ENCODE results near the gene MAD2L2. TPM values are rescaled to one million over a fixed set of nuclear protein-coding genes. Genes with fewer than 3 reads are reported as not detected.

Gene MAD2L2
- total RNA-seq, 5 donors from 2014 or later (not counting 1 experiment from before 2014, with no cell fraction given) = 22.4 to 28.5 (median 24.0) TPM

- H3K27ac Mint-ChIP-seq = no peak overlapping the region
- Histone ChIP-seq H3K9me3 (no peaks in the 10 kb centered on the region), H3K27ac (ENCODE audit: low read length) (no peak overlapping the region), H3K4me3 (ENCODE audit: control insufficient read depth in 1 of 2, extremely low read depth in 1 of 2, low read length in 1 of 2) (no peak overlapping the region), H3K36me3 (ENCODE audit: control insufficient read depth in 2 of 2, extremely low read depth in 1 of 2, insufficient read depth in 1 of 2, low read length in 1 of 2) (peaks cover 12 to 42% of the 10 kb centered on the region in 2 donors), H3K27me3 (replicated peaks in 1 of 2; ENCODE audit: control insufficient read depth in 2 of 2, extremely low read depth in 1 of 2, insufficient read depth in 2 of 2, low read length in 1 of 2) (no peaks in the 10 kb centered on the region), H3K4me1 (ENCODE audit: control insufficient read depth in 1 of 2, extremely low read depth in 1 of 2, insufficient read depth in 2 of 2, low read length in 2 of 2) (peaks cover 0 to 4% of the 10 kb centered on the region in 2 experiments)
- peaks cover 9 to 12% (median 10%) of the 10 kb centered on the region in 3 donors for H3K4me1 Mint-ChIP-seq
- CTCF ChIA-PET = interaction anchor here in 1 of 2 donors (0.5 kb wide), 1 partner anchor 10 kb away, joined by 4 read pairs; no protein-coding TSS in a partner anchor
- no peak overlapping the region for H3K4me3 Mint-ChIP-seq
- POLR2A ChIA-PET = no interaction called here
- ATAC-seq (replicated peaks in 1 of 4) (no peak), DNase-seq (no peak)
- peaks cover 18% of the 10 kb centered on the region for H3K36me3 Mint-ChIP-seq
- no peaks in the 10 kb centered on the region for H3K27me3 Mint-ChIP-seq
- WGBS (ENCODE audit: insufficient coverage) = 100% methylated on average over 10 of the region's 14 CpGs
- H3K9me3 Mint-ChIP-seq = no peaks in the 10 kb centered on the region
Measured at GRCh38 chr1:11674488-11674887, 6.5 kb downstream of the MAD2L2 start.

- no peaks in the 10 kb centered on the region for H3K27me3 ChIP-seq (replicated peaks in 1 of 2; ENCODE audit: control insufficient read depth in 2 of 2, extremely low read depth in 1 of 2, insufficient read depth in 2 of 2, low read length in 1 of 2)
- Mint-ChIP-seq H3K36me3 (peaks cover 22% of the 10 kb centered on the region), H3K9me3 (no peaks in the 10 kb centered on the region), H3K27me3 (no peaks in the 10 kb centered on the region), H3K27ac (no peak overlapping the region), H3K4me3 (no peak overlapping the region), H3K4me1 (peaks cover 0 to 4% (median 0%) of the 10 kb centered on the region in 3 donors)
- ChIA-PET POLR2A (interaction anchor here in 1 of 2 donors (0.6 kb wide), 1 partner anchor 1723 kb away, joined by 5 read pairs; no protein-coding TSS in a partner anchor), CTCF (interaction anchor here in 1 of 2 donors (0.5 kb wide), 1 partner anchor 37 kb away, joined by 4 read pairs; no protein-coding TSS in a partner anchor)
- no peaks in the 10 kb centered on the region for H3K4me1 ChIP-seq (ENCODE audit: control insufficient read depth in 1 of 2, extremely low read depth in 1 of 2, insufficient read depth in 2 of 2, low read length in 2 of 2)
- DNase-seq (no peak), ATAC-seq (replicated peaks in 1 of 4) (no peak)
- H3K4me3 ChIP-seq (ENCODE audit: control insufficient read depth in 1 of 2, extremely low read depth in 1 of 2, low read length in 1 of 2) = no peak overlapping the region
- no peak overlapping the region for H3K27ac ChIP-seq (ENCODE audit: low read length)
- H3K9me3 ChIP-seq = no peaks in the 10 kb centered on the region
- peaks cover 12 to 42% of the 10 kb centered on the region in 2 donors for H3K36me3 ChIP-seq (ENCODE audit: control insufficient read depth in 2 of 2, extremely low read depth in 1 of 2, insufficient read depth in 1 of 2, low read length in 1 of 2)
- WGBS (ENCODE audit: insufficient coverage) = 97% methylated on average over 12 of the region's 14 CpGs
Measured at GRCh38 chr1:11673089-11673769, 7.7 kb downstream of the MAD2L2 start.

GRCh38 chr1:11671544-11672286, 9.2 kb downstream of the MAD2L2 start:
- H3K27ac ChIP-seq (ENCODE audit: low read length) = no peak overlapping the region
- Mint-ChIP-seq H3K27me3 (no peaks in the 10 kb centered on the region), H3K4me3 (no peak overlapping the region), H3K36me3 (peaks cover 22% of the 10 kb centered on the region), H3K4me1 (no peaks in the 10 kb centered on the region), H3K27ac (no peak overlapping the region), H3K9me3 (no peaks in the 10 kb centered on the region)
- 100% methylated on average over 10 of the region's 14 CpGs for WGBS (ENCODE audit: insufficient coverage)
- H3K27me3 ChIP-seq (replicated peaks in 1 of 2; ENCODE audit: control insufficient read depth in 2 of 2, extremely low read depth in 1 of 2, insufficient read depth in 2 of 2, low read length in 1 of 2) = no peaks in the 10 kb centered on the region
- H3K4me1 ChIP-seq (ENCODE audit: control insufficient read depth in 1 of 2, extremely low read depth in 1 of 2, insufficient read depth in 2 of 2, low read length in 2 of 2) = no peaks in the 10 kb centered on the region
- ChIA-PET CTCF (interaction anchor here in 1 of 2 donors (0.5 kb wide), 1 partner anchor 17 kb away, joined by 6 read pairs; the partner anchor contains the start of gene FBXO44), POLR2A (no interaction called here)
- H3K36me3 ChIP-seq (ENCODE audit: control insufficient read depth in 2 of 2, extremely low read depth in 1 of 2, insufficient read depth in 1 of 2, low read length in 1 of 2) = peaks cover 11 to 42% of the 10 kb centered on the region in 2 donors
- DNase-seq = no peak
- no peak overlapping the region for H3K4me3 ChIP-seq (ENCODE audit: control insufficient read depth in 1 of 2, extremely low read depth in 1 of 2, low read length in 1 of 2)
- ATAC-seq (replicated peaks in 1 of 4) = no peak
- H3K9me3 ChIP-seq = no peaks in the 10 kb centered on the region

- Mint-ChIP-seq H3K4me1 (no peaks in the 10 kb centered on the region), H3K4me3 (no peak overlapping the region), H3K27ac (no peak overlapping the region), H3K27me3 (no peaks in the 10 kb centered on the region), H3K36me3 (peaks cover 22% of the 10 kb centered on the region), H3K9me3 (no peaks in the 10 kb centered on the region)
- Histone ChIP-seq H3K27me3 (replicated peaks in 1 of 2; ENCODE audit: control insufficient read depth in 2 of 2, extremely low read depth in 1 of 2, insufficient read depth in 2 of 2, low read length in 1 of 2) (no peaks in the 10 kb centered on the region), H3K9me3 (no peaks in the 10 kb centered on the region), H3K27ac (ENCODE audit: low read length) (no peak overlapping the region), H3K36me3 (ENCODE audit: control insufficient read depth in 2 of 2, extremely low read depth in 1 of 2, insufficient read depth in 1 of 2, low read length in 1 of 2) (peaks cover 11 to 36% of the 10 kb centered on the region in 2 donors), H3K4me1 (ENCODE audit: control insufficient read depth in 1 of 2, extremely low read depth in 1 of 2, insufficient read depth in 2 of 2, low read length in 2 of 2) (no peaks in the 10 kb centered on the region), H3K4me3 (ENCODE audit: control insufficient read depth in 1 of 2, extremely low read depth in 1 of 2, low read length in 1 of 2) (no peak overlapping the region)
- ChIA-PET CTCF (interaction anchor here in 1 of 2 donors (0.5 kb wide), 1 partner anchor 17 kb away, joined by 6 read pairs; the partner anchor contains the start of gene FBXO44), POLR2A (no interaction called here)
- 94% methylated on average over 6 of the region's 6 CpGs for WGBS (ENCODE audit: insufficient coverage)
- no peak for ATAC-seq (replicated peaks in 1 of 4)
- DNase-seq = no peak
Measured at GRCh38 chr1:11671205-11671543, 9.8 kb downstream of the MAD2L2 start.

GRCh38 chr1:11670747-11671146, 10.2 kb downstream of the MAD2L2 start:
- Mint-ChIP-seq H3K36me3 (peaks cover 18% of the 10 kb centered on the region), H3K27ac (no peak overlapping the region), H3K4me1 (peaks cover 0 to 2% (median 0%) of the 10 kb centered on the region in 3 donors), H3K9me3 (no peaks in the 10 kb centered on the region), H3K27me3 (no peaks in the 10 kb centered on the region), H3K4me3 (no peak overlapping the region)
- H3K36me3 ChIP-seq (ENCODE audit: control insufficient read depth in 2 of 2, extremely low read depth in 1 of 2, insufficient read depth in 1 of 2, low read length in 1 of 2) = peaks cover 11 to 32% of the 10 kb centered on the region in 2 donors
- H3K27ac ChIP-seq (ENCODE audit: low read length) = no peak overlapping the region
- ChIA-PET CTCF (interaction anchor here in 1 of 2 donors (0.5 kb wide), 1 partner anchor 16 kb away, joined by 6 read pairs; the partner anchor contains the start of gene FBXO44), POLR2A (no interaction called here)
- DNase-seq (no peak), ATAC-seq (replicated peaks in 1 of 4) (no peak)
- H3K27me3 ChIP-seq (replicated peaks in 1 of 2; ENCODE audit: control insufficient read depth in 2 of 2, extremely low read depth in 1 of 2, insufficient read depth in 2 of 2, low read length in 1 of 2) = no peaks in the 10 kb centered on the region
- no peak overlapping the region for H3K4me3 ChIP-seq (ENCODE audit: control insufficient read depth in 1 of 2, extremely low read depth in 1 of 2, low read length in 1 of 2)
- H3K4me1 ChIP-seq (ENCODE audit: control insufficient read depth in 1 of 2, extremely low read depth in 1 of 2, insufficient read depth in 2 of 2, low read length in 2 of 2) = no peaks in the 10 kb centered on the region
- H3K9me3 ChIP-seq = no peaks in the 10 kb centered on the region
- WGBS (ENCODE audit: insufficient coverage) = 90% methylated on average over 3 of the region's 6 CpGs

- no peak overlapping the region for H3K4me3 Mint-ChIP-seq
- Histone ChIP-seq H3K4me3 (ENCODE audit: control insufficient read depth in 1 of 2, extremely low read depth in 1 of 2, low read length in 1 of 2) (no peak overlapping the region), H3K9me3 (no peaks in the 10 kb centered on the region), H3K27me3 (replicated peaks in 1 of 2; ENCODE audit: control insufficient read depth in 2 of 2, extremely low read depth in 1 of 2, insufficient read depth in 2 of 2, low read length in 1 of 2) (no peaks in the 10 kb centered on the region), H3K36me3 (ENCODE audit: control insufficient read depth in 2 of 2, extremely low read depth in 1 of 2, insufficient read depth in 1 of 2, low read length in 1 of 2) (peaks cover 4 to 15% of the 10 kb centered on the region in 2 donors), H3K4me1 (ENCODE audit: control insufficient read depth in 1 of 2, extremely low read depth in 1 of 2, insufficient read depth in 2 of 2, low read length in 2 of 2) (peaks cover 0 to 11% of the 10 kb centered on the region in 2 experiments), H3K27ac (ENCODE audit: low read length) (no peak overlapping the region)
- no peak for DNase-seq
- WGBS (ENCODE audit: insufficient coverage) = 93% methylated on average over 8 of the region's 14 CpGs
- CTCF ChIA-PET = interaction anchor here in 1 of 2 donors (1.7 kb wide), 1 partner anchor 23 kb away, joined by 3 read pairs; no protein-coding TSS in a partner anchor
- no peak overlapping the region for H3K27ac Mint-ChIP-seq
- ATAC-seq (replicated peaks in 1 of 4) = no peak
- no peaks in the 10 kb centered on the region for H3K9me3 Mint-ChIP-seq
- POLR2A ChIA-PET = interaction anchor here in 1 of 2 donors (0.6 kb wide), 1 partner anchor 64 kb away, joined by 3 read pairs; no protein-coding TSS in a partner anchor
- no peaks in the 10 kb centered on the region for H3K27me3 Mint-ChIP-seq
- peaks cover 0 to 6% (median 0%) of the 10 kb centered on the region in 3 donors for H3K4me1 Mint-ChIP-seq
- peaks cover 8% of the 10 kb centered on the region for H3K36me3 Mint-ChIP-seq
Measured at GRCh38 chr1:11668516-11668915, 12.4 kb downstream of the MAD2L2 start.
